ENCODE measurements around the gene PKN2. TPM values are rescaled to one million over a fixed set of nuclear protein-coding genes. Genes with fewer than 3 reads are reported as not detected.

Gene PKN2
- total and polyA plus RNA-seq, 2 of the 8 experiments (the other 6 are each of a cell fraction or from before 2014, with no cell fraction given), result 7.8 to 32.0 TPM

- TF ChIP-seq TAF7 (optimal IDR thresholded peaks at IDR 0.05; ENCODE audit: borderline replicate concordance, low read depth, low read length), result no peak
- TF ChIP-seq CTBP2 (IDR thresholded peaks at IDR 0.05; ENCODE audit: borderline replicate concordance, insufficient read depth, insufficient read length, low read length), result no peak
- no peak for TF ChIP-seq HDAC2 (IDR thresholded peaks at IDR 0.05; ENCODE audit: borderline replicate concordance in 1 of 2, low read depth in 2 of 2, low read length in 2 of 2)
- TF ChIP-seq CEBPB (IDR thresholded peaks at IDR 0.05; ENCODE audit: low read depth, low read length), result no peak
- TF ChIP-seq CBX8 (IDR thresholded peaks at IDR 0.05; ENCODE audit: borderline replicate concordance, low read depth, low read length), result no peak
Measured at GRCh38 chr1:88753506-88753905, 69.4 kb downstream of the PKN2 start (continued).

Measured in H1 (cell line).